ENCODE results near the gene DMTF1.
"Not testable (repeated sequence)": the region's sequence is repeated elsewhere in the genome, so short reads cannot be mapped to it uniquely, and the experiment has no call there.

DMTF1 gene

DNA sequence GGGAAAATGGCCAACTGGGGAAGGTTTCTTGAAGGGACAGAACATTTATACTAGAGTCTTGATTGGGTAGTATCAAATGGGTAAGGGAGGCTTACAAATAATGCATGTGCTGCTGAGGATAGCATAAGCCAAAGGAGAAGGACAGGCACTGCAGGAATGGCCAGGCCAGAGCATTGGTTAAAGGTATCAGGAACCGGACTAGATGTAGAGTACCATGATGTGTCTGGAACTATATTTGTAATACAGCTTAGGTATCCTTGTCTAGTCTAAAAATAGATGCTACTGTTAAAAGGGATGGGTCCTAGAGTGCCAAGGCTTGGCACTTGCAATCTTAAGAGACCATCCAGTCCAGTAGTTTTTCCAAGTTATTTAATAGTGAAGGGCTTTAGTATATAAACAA is 47.0 kb downstream of the DMTF1 start:
- no peak for DNase-seq

DNA sequence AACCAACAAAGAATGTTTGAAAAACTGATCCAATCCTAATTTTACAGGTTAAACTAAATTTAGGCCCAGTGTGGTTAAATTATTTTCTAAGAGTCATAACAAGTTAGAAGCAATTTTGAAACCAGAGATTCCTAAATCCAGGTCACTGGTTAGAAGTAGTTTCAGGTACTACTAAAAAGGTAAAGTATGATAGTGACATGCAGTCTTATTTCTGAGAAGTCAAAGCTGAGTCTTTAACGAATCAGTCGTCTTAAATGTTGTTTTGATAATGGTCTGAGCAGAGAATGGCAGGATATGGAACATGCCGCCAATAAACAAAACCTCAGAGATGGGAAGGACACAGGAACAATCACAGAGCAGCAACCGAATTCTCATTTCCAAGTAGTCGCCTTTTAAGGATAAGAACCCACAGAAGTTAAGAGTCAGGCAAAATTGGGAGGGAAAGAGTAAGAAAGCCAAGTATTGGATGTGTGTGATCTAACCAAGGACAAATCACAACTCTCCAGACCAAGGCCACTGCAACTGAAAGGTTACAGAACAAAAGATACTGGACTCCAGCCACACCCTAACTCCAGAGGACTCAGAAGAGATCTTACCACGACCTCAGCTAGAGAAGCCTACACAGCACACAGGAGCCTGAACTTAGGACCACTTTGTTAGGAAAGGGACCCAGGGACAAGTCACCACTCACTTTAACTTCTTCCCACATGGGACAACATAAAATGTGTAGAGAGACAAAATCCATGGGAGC is 47.6 kb downstream of the DMTF1 start:
- DNase-seq, result no peak

DNA sequence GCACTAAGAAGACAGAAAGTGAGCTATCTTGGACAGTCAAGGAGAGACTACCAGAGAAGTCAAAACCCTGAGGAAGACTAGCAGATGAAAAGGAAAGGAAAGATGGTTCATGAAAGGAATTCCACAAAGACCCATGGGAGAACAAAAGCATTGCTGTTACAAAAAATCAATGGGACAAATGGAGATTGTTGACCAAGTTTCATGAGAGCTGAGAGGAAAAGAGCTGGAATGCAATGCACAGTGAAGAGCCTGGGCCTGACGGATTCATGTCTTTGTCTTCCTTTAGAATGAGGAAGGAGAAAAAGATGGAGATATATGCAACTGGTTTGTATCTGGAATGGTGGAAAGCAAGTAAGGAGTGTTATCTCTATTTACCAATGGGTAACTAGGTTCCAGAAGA is 50.0 kb downstream of the DMTF1 start:
- DNase-seq, result no peak

DNA sequence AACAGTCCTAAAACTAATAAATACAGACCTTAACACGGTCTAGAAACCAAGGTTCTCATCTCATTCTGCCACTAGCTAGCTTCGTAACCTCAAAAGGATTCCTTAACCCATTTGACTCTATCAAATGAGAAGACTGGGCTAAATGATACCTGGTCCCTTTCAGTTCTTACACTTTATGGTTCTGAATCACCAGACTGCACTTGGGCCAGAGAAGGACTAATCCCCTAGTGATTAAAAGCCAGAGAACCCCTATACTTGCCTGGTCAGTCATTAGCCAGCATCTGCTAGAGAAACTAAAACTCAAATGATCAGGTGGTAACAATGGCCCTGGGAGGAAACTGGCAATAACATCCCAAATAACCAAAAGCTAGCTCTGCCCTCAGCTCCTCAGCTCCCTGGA is 50.5 kb downstream of the DMTF1 start:
- DNase-seq, result no peak

DNA sequence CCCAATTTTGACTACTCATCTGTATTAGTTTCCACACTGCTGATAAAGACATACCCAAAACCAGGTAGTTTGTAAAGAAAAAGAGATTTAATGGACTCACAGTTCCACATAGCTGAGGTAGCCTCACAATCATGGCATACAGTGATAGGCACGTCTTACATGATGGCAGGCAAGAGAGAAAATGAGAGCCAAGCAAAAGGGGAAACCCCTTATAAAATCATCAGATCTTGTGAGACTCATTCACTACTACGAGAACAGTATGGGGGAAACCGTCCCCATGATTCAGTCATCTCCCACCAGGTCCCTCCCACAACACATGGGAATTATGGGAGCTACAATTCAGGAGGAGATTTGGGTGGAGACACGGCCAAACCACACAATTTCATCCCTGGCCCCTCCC is 51.7 kb downstream of the DMTF1 start:
- not testable (repeated sequence) for DNase-seq

DNA sequence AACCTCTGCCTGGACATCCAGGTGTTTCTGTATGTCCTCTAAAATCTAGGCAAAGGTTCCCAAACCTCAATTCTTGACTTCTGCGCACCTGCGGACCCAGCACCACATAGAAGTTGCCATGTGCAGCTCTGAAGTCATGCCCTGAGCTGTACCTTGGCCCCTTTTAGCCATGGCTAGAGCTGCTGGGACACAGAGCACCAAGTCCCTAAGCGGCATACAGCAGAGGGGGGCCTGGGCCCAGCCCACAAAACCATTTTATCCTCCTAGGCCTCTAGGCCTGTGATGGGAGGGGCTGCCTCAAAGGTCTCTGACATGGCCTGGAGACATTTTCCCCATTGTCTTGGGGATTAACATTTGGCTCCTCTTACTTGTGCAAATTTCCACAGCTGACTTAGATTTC is 52.7 kb downstream of the DMTF1 start:
- DNase-seq, result no peak

DNA sequence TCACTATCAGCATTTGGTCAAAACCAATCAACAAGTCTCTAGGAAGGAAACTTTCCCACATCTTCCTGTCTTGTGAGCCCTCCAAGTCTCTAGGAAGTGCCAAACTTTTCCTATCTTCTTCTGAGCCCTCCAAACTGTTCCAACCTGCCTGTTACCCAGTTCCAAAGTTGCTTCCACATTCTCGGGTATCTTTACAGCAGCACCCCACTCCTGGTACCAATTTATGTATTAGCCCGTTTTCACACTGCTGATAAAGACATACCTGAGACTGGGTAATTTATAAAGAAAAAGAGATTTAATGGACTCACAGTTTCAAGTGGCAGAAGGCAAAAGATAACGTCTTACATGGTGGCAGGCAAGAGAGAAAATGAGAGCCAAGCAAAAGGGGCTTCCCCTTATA is 53.4 kb downstream of the DMTF1 start:
- not testable (repeated sequence) for DNase-seq

DNA sequence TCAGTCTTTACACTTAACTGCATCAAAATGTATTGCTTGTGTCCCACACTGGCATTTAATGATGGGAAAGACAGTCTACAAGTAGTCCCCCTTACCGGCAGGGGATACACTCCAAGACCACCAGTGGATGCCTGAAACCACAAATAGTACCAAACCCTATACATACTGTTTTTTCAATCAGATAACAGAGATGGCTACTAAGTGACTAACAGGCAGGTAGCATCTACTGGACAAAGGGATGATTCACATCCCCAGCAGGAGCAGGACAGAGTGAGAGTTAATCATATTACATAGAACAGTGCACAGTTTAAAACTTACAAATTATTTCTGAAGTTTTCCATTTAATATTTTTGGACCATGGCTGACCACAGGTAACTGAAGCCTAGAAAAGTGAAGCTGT is 54.1 kb downstream of the DMTF1 start:
- no peak for DNase-seq

DNA sequence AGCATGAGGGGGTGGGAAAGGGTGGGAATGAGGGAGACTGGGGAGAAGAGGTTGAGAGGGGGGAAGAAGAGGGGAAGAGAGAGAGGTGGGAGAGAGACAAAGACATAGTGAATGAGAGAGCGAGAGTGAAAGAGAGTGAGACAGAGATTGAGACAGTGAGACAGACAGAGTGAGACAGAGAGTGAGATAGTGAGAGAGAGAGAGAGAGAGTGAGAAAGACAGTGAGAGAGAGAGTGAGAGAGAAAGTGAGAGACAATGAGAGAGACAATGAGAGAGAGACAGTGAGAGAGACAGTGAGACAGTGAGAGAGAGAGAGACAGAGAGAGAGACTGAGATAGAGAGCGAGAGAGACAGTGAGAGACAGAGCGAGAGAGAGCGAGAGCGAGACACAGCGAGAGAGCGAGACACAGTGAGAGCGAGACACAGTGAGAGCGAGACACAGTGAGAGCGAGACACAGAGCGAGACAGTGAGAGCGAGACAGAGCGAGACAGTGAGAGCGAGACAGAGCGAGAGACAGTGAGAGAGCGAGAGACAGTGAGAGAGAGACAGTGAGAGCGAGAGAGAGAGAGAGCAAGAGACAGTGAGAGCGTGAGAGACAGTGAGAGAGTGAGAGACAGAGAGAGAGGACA is 57.2 kb downstream of the DMTF1 start:
- DNase-seq, result no peak

DNA sequence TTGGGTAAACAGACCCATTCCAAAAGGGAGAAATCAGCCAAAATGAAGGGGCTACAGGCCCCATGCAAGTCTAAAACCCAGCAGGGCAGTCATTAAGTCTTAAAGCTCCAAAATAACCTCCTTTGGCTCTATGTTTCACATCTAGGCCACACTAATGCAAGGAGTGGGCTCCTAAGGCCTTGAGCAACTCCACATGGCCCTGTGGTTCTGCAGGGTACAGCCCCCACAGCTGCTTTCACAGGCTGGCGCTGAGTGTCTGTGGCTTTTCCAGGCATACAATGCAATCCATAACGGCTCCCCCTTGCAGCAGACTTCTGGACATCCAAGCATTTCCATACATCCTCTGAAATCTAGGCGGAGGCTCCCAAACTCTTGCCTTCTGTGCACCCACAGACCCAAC is 58.3 kb downstream of the DMTF1 start:
- no peak for DNase-seq

DNA sequence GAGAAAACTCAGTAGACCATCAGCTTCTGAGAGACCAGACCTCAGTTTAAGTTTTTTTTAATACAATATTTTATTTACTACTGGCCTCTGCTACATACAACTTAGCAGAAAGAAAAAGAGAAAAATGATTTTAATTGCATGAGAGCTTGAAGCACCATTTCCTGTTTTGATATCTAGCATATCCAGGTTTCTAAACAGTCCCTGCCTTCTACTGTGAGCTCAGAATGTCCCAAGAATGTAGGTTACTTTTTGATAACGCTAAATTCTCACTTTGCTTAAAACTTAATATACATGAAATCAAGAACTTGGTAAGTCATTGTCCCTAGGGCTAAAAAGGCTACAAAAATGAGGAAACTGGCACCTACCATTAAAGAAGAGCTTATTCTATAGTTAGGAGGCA is 60.2 kb downstream of the DMTF1 start:
- peak in 3 of 4 experiments; percentile 15 to 38 (median 29) for DNase-seq

DNA sequence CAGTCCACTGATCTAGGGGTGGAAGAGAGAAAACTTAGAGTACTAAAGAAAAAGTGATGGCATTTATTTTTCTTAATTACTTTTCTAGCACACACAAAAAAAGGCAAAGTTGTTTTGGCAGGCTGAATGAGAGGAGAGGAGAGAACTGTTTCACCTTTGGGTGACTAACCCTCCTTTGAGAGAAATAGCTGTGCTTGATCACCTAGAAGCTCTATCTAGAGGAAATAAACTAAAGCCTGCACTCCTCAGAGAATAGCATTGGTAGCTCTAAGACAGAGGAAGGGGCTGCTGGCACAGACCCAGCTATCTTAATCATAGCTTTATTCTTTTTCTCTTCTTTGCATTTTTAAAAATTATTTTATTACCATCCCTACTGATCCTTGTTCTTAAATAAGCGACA is 61.0 kb downstream of the DMTF1 start:
- no peak for DNase-seq

DNA sequence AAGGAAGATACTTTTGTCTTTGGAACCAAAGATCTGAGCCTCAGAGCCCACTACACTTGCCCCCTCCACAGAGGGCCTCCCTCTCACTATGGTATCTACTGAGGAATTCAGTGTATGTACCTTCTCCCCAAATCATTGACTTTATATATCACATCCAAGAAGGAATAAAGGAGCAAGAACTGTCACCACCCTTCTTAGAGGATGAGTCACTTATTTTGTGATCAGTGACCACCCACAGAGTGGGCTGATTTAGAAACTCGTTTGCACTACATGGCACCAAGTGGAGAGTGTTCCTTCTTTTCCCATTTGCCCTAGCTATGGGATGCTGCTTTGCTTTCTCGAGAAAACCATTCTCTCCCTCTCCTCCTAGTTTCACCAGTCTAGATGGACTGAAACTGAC is 61.6 kb downstream of the DMTF1 start:
- DNase-seq, result peak; percentile 41 to 65 (median 52)

DNA sequence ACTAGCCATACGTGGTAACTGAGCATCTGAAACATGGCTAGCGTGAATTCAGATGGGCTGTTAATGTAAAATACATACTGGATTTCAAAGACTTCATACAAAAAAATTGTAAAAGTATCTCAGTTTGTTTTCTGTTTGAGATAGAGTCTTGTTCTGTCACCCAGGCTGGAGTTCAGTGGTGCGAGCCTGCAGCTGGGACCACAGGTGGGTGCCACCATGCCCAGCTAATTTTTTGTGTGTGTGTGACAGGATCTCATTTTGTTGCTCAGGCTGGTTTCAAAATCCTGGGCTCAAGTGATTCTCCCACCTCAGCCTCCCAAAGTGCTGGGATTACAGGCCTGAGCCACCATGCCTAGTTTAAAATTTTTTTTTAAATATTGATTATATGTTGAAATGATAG is 62.8 kb downstream of the DMTF1 start:
- no peak for DNase-seq

DNA sequence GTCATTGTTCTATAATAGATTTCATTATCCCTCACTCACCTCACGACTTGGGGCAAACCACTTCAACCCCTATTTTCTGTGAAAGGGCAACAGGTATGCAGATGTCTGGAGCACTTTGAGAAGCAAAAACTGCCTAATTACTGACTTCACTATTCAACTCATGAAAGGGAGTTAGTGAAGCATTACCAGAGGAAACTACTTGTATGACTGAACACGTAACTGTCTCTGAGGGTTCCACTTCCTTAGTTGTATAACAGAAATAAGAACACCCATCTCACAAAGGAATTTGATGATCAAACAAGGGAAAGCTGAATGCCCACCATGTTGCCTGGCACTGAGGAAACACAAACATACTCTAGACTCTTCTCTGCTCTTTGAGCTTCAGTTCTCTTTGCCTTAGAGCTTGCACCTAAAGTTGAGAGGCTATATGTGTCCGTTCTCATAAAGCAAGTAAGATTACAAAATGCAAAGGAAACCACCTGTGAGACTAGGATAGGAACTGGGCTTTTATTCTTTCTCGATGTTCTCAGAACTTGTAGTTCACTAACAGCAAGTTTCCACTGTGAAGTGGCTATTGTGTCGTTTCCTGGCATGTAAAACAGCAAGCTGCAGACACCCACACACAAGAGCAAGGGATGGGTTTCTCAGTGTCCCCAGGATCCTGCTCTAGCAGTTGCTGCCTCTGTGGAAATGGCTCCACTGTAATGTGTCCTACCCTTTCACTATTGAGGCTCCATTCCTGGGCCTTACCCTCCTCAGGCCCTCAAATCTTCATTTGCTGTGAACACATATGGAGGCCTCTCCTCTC is 64.7 kb downstream of the DMTF1 start:
- DNase-seq, result peak; percentile 13 to 49 (median 44)

DNA sequence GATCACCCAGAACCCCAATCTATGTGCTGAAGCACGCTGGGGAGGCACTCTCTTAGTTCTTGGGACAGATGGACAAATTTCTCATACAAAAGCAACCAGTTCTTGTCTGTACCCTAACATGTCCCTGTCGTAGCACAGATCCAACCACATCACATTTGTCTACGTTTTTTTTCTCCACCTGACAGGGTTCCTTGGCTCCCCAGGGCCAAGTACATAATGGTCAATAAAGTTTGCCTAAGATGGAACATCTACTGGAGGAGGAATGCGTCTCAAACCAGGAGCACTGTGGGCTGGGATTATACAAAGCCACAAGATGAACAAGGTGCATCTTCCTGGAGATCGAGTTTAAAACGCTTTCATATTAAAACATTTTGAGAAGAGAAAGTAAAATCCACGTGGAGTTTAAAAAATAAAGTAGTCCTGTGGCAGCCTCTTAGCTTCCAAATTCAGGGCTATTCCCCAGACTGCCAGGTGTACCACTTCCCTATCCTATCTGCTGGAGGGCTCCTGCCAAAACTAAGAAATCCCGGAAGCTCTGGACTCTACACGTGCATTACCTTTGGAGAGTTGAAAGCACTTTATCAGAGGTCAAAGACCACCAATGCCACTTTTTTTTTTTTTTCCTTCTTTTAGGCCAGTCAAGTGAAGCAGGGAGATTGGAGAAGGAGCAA is 65.9 kb downstream of the DMTF1 start:
- no peak for DNase-seq

DNA sequence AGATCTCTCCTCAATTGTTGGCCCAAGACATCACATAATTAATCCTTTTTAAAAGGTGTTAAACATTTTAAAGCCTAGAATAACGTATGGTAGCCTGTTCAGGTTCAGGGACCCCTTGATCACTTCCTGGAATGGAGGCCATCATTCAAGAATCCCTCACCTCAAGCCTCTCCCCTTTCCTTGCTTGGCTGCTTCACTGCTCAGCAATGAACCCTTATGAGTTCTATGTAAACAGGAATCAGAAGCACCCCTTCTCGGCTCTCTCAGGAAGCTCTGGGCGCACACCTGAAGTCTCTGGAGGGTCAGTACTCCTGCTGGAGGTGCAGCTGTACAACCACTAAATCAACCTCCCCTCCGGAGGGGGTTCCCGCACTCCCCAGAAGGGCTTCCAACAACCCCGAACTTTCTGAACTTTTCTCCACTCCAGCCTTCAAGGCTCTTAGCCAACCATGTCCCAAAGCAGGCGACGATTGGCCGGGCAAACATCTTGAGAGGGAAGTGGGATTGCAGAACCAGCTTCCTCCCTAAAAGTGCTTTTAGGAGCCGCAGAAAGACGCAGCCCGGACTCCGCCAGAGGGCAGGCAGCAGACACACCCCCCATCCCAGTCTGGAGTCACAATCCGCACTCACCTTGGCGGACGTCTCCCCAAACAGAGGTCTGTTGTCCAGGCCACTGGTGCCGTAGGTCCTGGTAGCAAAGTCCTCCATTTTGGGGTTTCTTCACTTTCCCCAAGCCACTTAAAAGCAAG is 66.7 kb downstream of the DMTF1 start:
- peak; percentile 84 to 92 (median 92) for DNase-seq

DNA sequence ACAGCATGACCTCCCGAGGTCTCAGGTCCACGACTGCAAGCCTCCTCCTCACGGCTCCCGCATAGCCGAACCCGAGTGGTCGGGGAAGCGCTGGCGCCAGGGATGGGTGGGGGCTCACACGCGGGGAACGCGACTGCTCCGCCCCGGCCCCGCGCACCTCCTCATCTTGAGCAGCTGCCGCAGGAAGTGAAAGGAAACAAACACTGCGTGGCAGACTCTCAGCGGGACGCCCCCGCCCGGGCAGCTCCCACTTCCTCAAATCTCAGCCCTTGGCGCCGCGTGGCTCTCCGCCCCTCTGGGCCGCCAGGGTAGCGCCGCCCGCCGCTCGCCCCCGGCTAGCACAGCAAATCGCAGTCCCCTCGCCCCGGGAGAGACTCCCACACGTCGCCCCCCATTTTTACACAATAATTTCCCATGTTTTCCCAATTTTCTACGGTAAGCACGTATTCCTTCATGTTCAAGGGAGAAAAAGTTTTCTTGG is 67.3 kb downstream of the DMTF1 start, which contains the start of gene TMEM243:
TMEM243 (minus strand) TSS at position 188 of the 481 bp plus-strand sequence. CDS start 229 bp downstream, outside the sequence.
- peak; percentile 92 to 97 (median 96) for DNase-seq

DNA sequence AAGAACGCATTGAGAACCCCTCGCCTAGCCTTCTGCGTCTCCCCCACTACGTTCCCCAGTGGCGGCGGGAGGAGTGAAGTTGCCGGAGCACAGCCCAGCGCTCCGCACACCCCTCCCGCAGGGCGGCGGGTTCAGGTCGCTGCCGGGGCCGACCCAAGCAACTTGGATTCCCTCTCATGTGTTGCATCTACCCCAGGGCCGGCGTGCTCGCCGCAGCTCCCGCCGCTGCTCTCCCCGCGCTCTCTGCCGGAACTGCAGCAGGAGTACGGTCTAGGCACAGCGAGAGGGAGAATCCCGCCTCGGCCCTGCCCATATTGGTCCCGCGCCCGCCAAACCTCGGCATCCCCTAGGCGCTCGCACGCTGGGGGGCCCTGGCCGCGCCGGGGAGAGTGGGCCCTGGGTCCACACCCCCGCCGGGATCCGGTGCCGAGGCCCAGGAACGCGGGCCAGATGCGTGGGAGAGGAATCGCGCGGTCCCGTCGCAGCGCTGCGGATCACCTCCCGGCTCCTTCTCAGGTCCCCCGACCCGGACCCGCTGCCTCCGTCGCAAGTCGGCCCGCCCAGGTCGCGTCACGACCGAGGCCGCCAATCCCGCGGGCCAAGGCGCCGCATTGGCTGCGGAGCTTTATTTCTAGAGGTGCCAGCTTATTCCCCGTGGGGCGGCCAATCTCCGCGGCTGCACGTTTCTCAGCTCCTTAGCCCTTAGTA is 67.9 kb downstream of the DMTF1 start:
- peak; percentile 85 to 92 (median 87) for DNase-seq

DNA sequence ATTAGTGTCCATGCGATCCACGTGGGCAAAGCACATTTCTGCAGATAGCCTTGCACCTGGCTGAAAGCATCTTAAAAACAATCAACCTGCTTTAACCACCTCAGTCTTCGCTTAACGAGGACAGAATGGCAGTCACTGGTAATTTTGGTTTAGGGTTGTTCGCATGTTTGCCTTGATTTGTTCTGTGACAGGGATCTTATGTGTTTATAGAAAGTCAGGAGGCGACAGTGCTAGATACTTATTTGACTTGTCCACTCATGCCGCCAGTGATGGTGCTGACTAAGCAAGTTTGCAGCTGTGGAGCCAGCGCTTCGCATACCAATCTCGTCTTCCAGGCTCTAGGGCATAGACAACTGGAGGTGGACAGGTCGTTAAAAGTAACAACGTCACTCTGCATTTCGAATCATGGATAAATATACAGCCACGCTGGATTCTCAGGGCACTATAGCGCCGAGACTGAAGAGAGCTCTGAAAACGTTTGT is 68.5 kb downstream of the DMTF1 start:
- DNase-seq, result peak in 1 of 4 experiments; percentile 22

DNA sequence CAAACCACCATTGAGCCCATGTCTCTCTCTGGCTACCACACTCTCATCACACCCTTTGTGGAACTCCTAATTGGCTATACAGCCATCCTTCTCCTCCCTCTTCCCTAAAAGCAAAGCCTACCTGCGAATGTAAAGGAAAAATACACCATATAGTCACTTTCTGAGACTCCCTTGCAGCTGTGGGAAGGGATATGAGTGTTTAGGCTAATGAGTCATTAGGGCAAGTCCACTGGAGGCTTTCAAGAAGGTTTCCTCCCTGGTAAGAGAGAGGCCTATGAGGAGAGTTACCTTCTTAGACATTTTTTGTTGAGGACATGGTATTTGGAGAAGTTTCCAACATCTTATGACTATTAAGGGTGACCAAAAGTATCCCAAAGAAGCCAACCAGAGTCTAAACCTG is 71.4 kb downstream of the DMTF1 start:
- DNase-seq, result no peak

Measured in suppressor macrophage (primary cell).